K562 (cell line): ENCODE data around the gene PMVK. TPM values are rescaled to one million over a fixed set of nuclear protein-coding genes. Genes with fewer than 3 reads are reported as not detected.

Experiments
- ATAC-seq: fragments of 200-7000 bp; cut with Tn5 transposase; 3 replicates; pipeline ENCODE4 v1.9.1; 2020; ENCODE audit warnings: moderate library complexity
- BruUV-seq: library from RNA; stranded (reverse); fragments of 400-500 nt; replicated peaks from 2 replicates; lab custom pipeline; 2021; lab: Mats Ljungman, UMichigan
- CTCF ChIA-PET: fragments of 300-600 bp; formaldehyde crosslinking; extraction: SDS; loops from one replicate; lab custom pipeline; 2021; ENCODE audit warnings: low intra/inter-chr PET ratio; lab: Yijun Ruan, JAX
- POLR2A ChIA-PET: fragments of 300-600, 350-650 bp; sonication (Branson Sonifier 250); formaldehyde crosslinking; extraction: SDS; loops from one replicate; lab custom pipeline; 2021; ENCODE audit warnings: antibody characterized with exemption, inconsistent platforms; lab: Yijun Ruan, JAX
- DNase-seq, 4 experiments: peaks; one replicate each; pipeline versions ENCODE4 v3.0.0 to v3.0.0-alpha.2; 2011 to 2018; ENCODE audit warnings: low spot score in 3 of 4, mixed read lengths in 3 of 4; ENCODE audit errors: extremely low read depth in 1 of 4
- FAIRE-seq: peaks from 2 replicates; lab custom pipeline; 2011; peaks lifted over from hg19 to GRCh38; lab: Jason Lieb, UNC
- H2AFZ ChIP-seq: 2 replicates; pipeline ENCODE4 v1.6.0; 2011; ENCODE audit warnings: low read depth, low read length, control low read depth, inconsistent platforms
- H3K27ac ChIP-seq: fragments of 200-600 bp; 3 replicates; pipeline ENCODE4 v1.8.0; 2011; ENCODE audit warnings: low read depth, mild to moderate bottlenecking, control low read depth, inconsistent platforms, low read length, moderate library complexity, mixed read lengths; ENCODE audit errors: extremely low read depth
- H3K27me3 ChIP-seq, 2 experiments: fragments of 300-600 bp in 1 of 2; 2 replicates in 1 of 2; 3 replicates in 1 of 2; pipeline versions ENCODE4 v1.6.0 to v1.8.0; 2011; ENCODE audit warnings: inconsistent platforms in 2 of 2, low read length in 2 of 2, mild to moderate bottlenecking in 1 of 2, mixed read lengths in 1 of 2, moderate library complexity in 1 of 2; ENCODE audit not compliant: control insufficient read depth in 2 of 2, insufficient read depth in 2 of 2
- H3K36me3 ChIP-seq: fragments of 300-600 bp; 3 replicates; pipeline ENCODE4 v1.8.0; 2011; ENCODE audit warnings: mild to moderate bottlenecking, low read length, inconsistent platforms; ENCODE audit not compliant: control insufficient read depth, insufficient read depth
- H3K4me1 ChIP-seq, 2 experiments: fragments of 200-600 bp in 1 of 2; replicated peaks in 1 of 2; 2 replicates in 1 of 2; 3 replicates in 1 of 2; pipeline versions ENCODE4 v1.5.1 to v1.8.0; 2011; ENCODE audit warnings: inconsistent platforms in 2 of 2, low read length in 2 of 2, mild to moderate bottlenecking in 1 of 2, mixed read lengths in 1 of 2, moderate library complexity in 1 of 2; ENCODE audit not compliant: control insufficient read depth in 2 of 2, insufficient read depth in 2 of 2
- H3K4me2 ChIP-seq: 2 replicates; pipeline ENCODE4 v1.6.1; 2011; ENCODE audit warnings: low read length, control low read depth, inconsistent platforms, mixed read lengths; ENCODE audit not compliant: insufficient read depth
- H3K4me3 ChIP-seq: fragments of 200-600 bp; sonication (generic), shearing (Covaris generic); 2 replicates; pipeline ENCODE4 v1.5.1; 2016; ENCODE audit warnings: control low read depth, inconsistent platforms
- H3K79me2 ChIP-seq: fragments of 200-600 bp; 3 replicates; pipeline ENCODE4 v1.8.0; 2011; ENCODE audit warnings: low read length, inconsistent platforms; ENCODE audit not compliant: control insufficient read depth, insufficient read depth
- H3K9ac ChIP-seq, 2 experiments: 2 replicates each; pipeline versions ENCODE4 v1.6.0 to v1.6.1; 2011; ENCODE audit warnings: low read depth in 2 of 2, low read length in 2 of 2, control low read depth in 1 of 2, inconsistent platforms in 1 of 2, mild to moderate bottlenecking in 1 of 2, mixed read lengths in 1 of 2; ENCODE audit not compliant: insufficient read depth in 1 of 2
- H3K9me1 ChIP-seq: one replicate; pipeline ENCODE4 v1.6.0; 2011; ENCODE audit warnings: inconsistent platforms, mild to moderate bottlenecking, low read length, moderate library complexity; ENCODE audit not compliant: control insufficient read depth, insufficient read depth
- H3K9me3 ChIP-seq: replicated peaks from 2 replicates; pipeline ENCODE4 v1.5.1; 2011; ENCODE audit warnings: low read depth, low read length, inconsistent platforms; ENCODE audit not compliant: control insufficient read depth, insufficient read depth
- H4K20me1 ChIP-seq: replicated peaks from 2 replicates; pipeline ENCODE4 v1.6.1; 2011; ENCODE audit warnings: low read length, inconsistent platforms, mixed read lengths; ENCODE audit not compliant: control insufficient read depth, insufficient read depth
- CBFA2T3 ChIP-seq: fragments of 450-650 bp; IDR thresholded peaks from 2 replicates; pipeline ENCODE4 v1.6.1; 2017
- CEBPB ChIP-seq: fragments of 450-650 bp; IDR thresholded peaks from 2 replicates; pipeline ENCODE4 v1.6.1; 2016; ENCODE audit warnings: missing genetic modification characterization, missing compliant biosample characterization
- CEBPG ChIP-seq, 3 experiments: fragments of 200-800 bp in 1 of 3; sonication (Bioruptor generic) in 1 of 3; sonication (generic) in 1 of 3; formaldehyde crosslinking in 1 of 3; IDR thresholded peaks in 2 of 3; conservative IDR thresholded peaks in 1 of 3; 2 replicates each; pipeline versions ENCODE4 v1.6.1 to v1.8.0; 2016 to 2022; ENCODE audit warnings: missing compliant biosample characterization in 2 of 3, missing genetic modification characterization in 2 of 3, mild to moderate bottlenecking in 1 of 3, missing genetic modification reagents in 1 of 3
- CXXC5 ChIP-seq: fragments of 250-450 bp; sonication (Bioruptor Pico); IDR thresholded peaks from 2 replicates; pipeline ENCODE4 v1.8.0; 2022; ENCODE audit warnings: inconsistent platforms, mild to moderate bottlenecking, moderate library complexity
- FOXK1 ChIP-seq: sonication (generic); formaldehyde crosslinking; IDR thresholded peaks from 2 replicates; pipeline ENCODE4 v1.8.0; 2022; ENCODE audit warnings: missing genetic modification reagents, mild to moderate bottlenecking, borderline replicate concordance
- HNRNPK ChIP-seq: fragments of 200-400 bp; formaldehyde crosslinking; IDR thresholded peaks from one replicate; pipeline ENCODE4 v1.6.1; 2018; ENCODE audit warnings: mild to moderate bottlenecking, low read depth, low read length; ENCODE audit not compliant: poor library complexity, severe bottlenecking
- MEF2A ChIP-seq: IDR thresholded peaks from 2 replicates; pipeline ENCODE4 v1.6.1; 2011; ENCODE audit warnings: low read depth, mild to moderate bottlenecking, low read length, moderate library complexity; ENCODE audit not compliant: control insufficient read depth
- MXI1 ChIP-seq: IDR thresholded peaks from 2 replicates; pipeline ENCODE4 v1.6.1; 2011; ENCODE audit warnings: low read depth, mild to moderate bottlenecking, improper control_type of control experiment, low read length
- NCOA1 ChIP-seq: fragments of 450-650 bp; IDR thresholded peaks from 2 replicates; pipeline ENCODE4 v1.6.1; 2016; ENCODE audit warnings: low read depth
- RBM25 ChIP-seq: fragments of 200-400 bp; formaldehyde crosslinking; IDR thresholded peaks from 2 replicates; pipeline ENCODE4 v1.6.1; 2018; ENCODE audit warnings: low read length, low read depth, moderate library complexity; ENCODE audit not compliant: severe bottlenecking
- SMAD3 ChIP-seq: fragments of 450-650 bp; formaldehyde crosslinking; conservative IDR thresholded peaks from 2 replicates; pipeline ENCODE4 v1.4.0; 2020; ENCODE audit warnings: mild to moderate bottlenecking
- ZNF398 ChIP-seq: fragments of 250-450 bp; sonication (Bioruptor Pico); IDR thresholded peaks from 2 replicates; pipeline ENCODE4 v1.8.0; 2021; ENCODE audit warnings: moderate library complexity, mild to moderate bottlenecking, inconsistent platforms
- WGBS: fragments of 100-300 bp; shearing (Covaris generic); methylation state at CpG from one replicate; pipeline ENCODE4 v1.1.6; 2016; ENCODE audit warnings: low coverage, mixed read lengths; ENCODE audit not compliant: insufficient coverage; ENCODE audit errors: missing lambda C conversion rate; 5-methylcytosine and 5-hydroxymethylcytosine counted together
- in situ Hi-C: fragments of 300-500 bp; cut with MboI; formaldehyde crosslinking; loops from 4 replicates; pipeline ENCODE4 v1.15.0; 2018; ENCODE audit warnings: inconsistent platforms, mixed read lengths
- intact Hi-C: fragments of 100-400 bp; cut with micrococcal nuclease; formaldehyde crosslinking; loops from 2 replicates; pipeline ENCODE4 v1.14.2; 2022
- polyA plus RNA-seq, 8 experiments: library from polyadenylated mRNA; depleted of rRNA in 4 of 8; stranded (reverse) in 5 of 8; unstranded in 3 of 8; fragments of >200 nt; fragmentation: Nextera tagmentation in 2 of 8; fragmentation: Illumina TruSeq in 1 of 8; extraction: Ambion mirVana in 2 of 8; extraction: Trizol in 1 of 8; gene quantifications; 2 replicates each; pipeline versions ENCODE4 v1.2.1 to v1.2.3, GENCODE V29; 2011 to 2014; ENCODE audit warnings: inconsistent platforms in 1 of 8, missing spikeins in 1 of 8
- total RNA-seq, 7 experiments: library from RNA; depleted of rRNA in 6 of 7; stranded (reverse); fragments of >200 nt in 6 of 7; fragmentation: Illumina TruSeq in 2 of 7; extraction: Trizol in 2 of 7; gene quantifications; 2 replicates each; pipeline versions ENCODE4 v1.2.1 to v1.2.3, GENCODE V29; 2011 to 2021; ENCODE audit warnings: low replicate concordance in 1 of 7

Gene PMVK
- total and polyA plus RNA-seq, 9 of the 15 experiments (the other 6 are each of a cell fraction or from before 2014, with no cell fraction given): 1.1 to 15.3 (median 6.3) TPM

DNA sequence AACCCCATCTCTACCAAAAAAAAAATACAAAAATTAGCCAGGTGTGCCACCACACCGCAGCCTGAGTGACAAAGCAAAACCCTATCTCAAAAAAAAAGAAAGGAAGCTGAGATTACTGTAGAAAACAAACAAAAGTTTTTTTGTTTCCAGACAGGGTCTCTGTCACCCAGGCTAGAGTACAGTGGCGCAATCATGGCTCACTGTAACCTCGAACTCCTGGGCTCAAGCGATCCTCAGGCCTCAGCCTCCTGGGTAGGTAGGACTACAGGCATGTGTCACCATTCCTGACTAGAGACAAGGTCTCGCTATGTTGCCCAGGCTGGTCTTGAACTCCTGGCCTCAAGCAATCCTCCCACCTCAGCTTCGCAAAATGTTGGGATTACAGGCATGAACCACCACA lies 27.8 kb upstream of the PMVK start:
- no peak overlapping the region for H2AFZ ChIP-seq

GRCh38 chr1:154963643-154964042 lies 27.1 kb upstream of the PMVK start:
- 25% methylated on average over 8 of the region's 8 CpGs for WGBS
- no peak overlapping the region for H3K4me3 ChIP-seq
- H3K27me3 ChIP-seq: no peaks in the 10 kb centered on the region
- CTCF ChIA-PET: no interaction called here
- DNase-seq (peak in 1 of 4 experiments; percentile 70), ATAC-seq (no peak), FAIRE-seq (peak; percentile 86)
- H3K36me3 ChIP-seq: peaks cover 68% of the 10 kb centered on the region; the same call in 2 of the 3 replicates
- no peaks in the 10 kb centered on the region for H4K20me1 ChIP-seq
- POLR2A ChIA-PET: interaction anchor here (0.5 to 7.0 kb wide), 7 partner anchors 10 to 109 kb away, joined by 3 to 80 read pairs (median 4); partner anchors contain the start of genes CKS1B, FLAD1, LENEP and SHC1
- H3K4me1 ChIP-seq: peaks cover 19 to 41% of the 10 kb centered on the region in 2 experiments
- H3K9me1 ChIP-seq: no peaks in the 10 kb centered on the region
- no peaks in the 10 kb centered on the region for H3K9me3 ChIP-seq
- no peak overlapping the region; the same call in 2 of the 3 replicates for H3K27ac ChIP-seq
- H3K9ac ChIP-seq: peak overlapping the region in 1 of 2 experiments; percentile 23; a peak in 1 of 4 replicates
- peaks cover 36% of the 10 kb centered on the region for H3K79me2 ChIP-seq
- no peak overlapping the region for H2AFZ ChIP-seq
- H3K4me2 ChIP-seq: 0 out of 2 replicates have a peak overlapping the region, but pooled peaks have one; percentile 3
- BruUV-seq: no TSS peak
- intact Hi-C loops (loop anchor here (5.0 kb wide), 1 partner anchor 119 kb away; no protein-coding TSS in a partner anchor), in situ Hi-C loops (no loop called here)
- no peak for TF ChIP-seq ZNF398
- TF ChIP-seq NCOA1: 0 out of 2 replicates have a peak, but pooled peaks have one; percentile 48
- TF ChIP-seq RBM25: no peak
- TF ChIP-seq MEF2A: no peak
- TF ChIP-seq CXXC5 (CRISPR knock-in tag): no peak
- TF ChIP-seq MXI1: no peak
- TF ChIP-seq FOXK1 (CRISPR knock-in tag): no peak
- TF ChIP-seq SMAD3 (CRISPR knock-in tag): no peak

More for the DNA sequence above, 27.8 kb upstream of the PMVK start:
- Histone ChIP-seq H3K79me2 (peaks cover 36% of the 10 kb centered on the region), H3K27me3 (no peaks in the 10 kb centered on the region), H3K4me1 (peaks cover 20 to 41% of the 10 kb centered on the region in 2 experiments), H3K27ac (no peak overlapping the region), H4K20me1 (no peaks in the 10 kb centered on the region), H3K36me3 (peaks cover 68% of the 10 kb centered on the region), H3K9ac (peak overlapping the region in 1 of 2 experiments; percentile 39; a peak in 1 of 4 replicates), H3K9me1 (no peaks in the 10 kb centered on the region), H3K9me3 (no peaks in the 10 kb centered on the region), H3K4me3 (no peak overlapping the region), H3K4me2 (no peak overlapping the region)
- intact Hi-C loops (loop anchor here (5.0 kb wide), 1 partner anchor 118 kb away; no protein-coding TSS in a partner anchor), in situ Hi-C loops (no loop called here)
- ChIA-PET POLR2A (interaction anchor here (0.6 to 7.0 kb wide), 9 partner anchors 9 to 48 kb away, joined by 3 to 80 read pairs (median 3); partner anchors contain the start of genes CKS1B, FLAD1, LENEP and PBXIP1), CTCF (no interaction called here)
- TF ChIP-seq HNRNPK: no peak
- TF ChIP-seq CBFA2T3: peak; percentile 23; the same call in 1 of the 2 replicates
- no peak for TF ChIP-seq CEBPG (CRISPR knock-in tag; IDR thresholded peaks at IDR 0.05)
- 0 out of 4 replicates have a peak, but pooled peaks of 1 of the 2 experiments have one; percentile 13 for TF ChIP-seq CEBPG (tag; conservative IDR thresholded peaks at IDR 0.05 in 1 of 2, IDR thresholded peaks at IDR 0.05 in 1 of 2)
- peak; percentile 82 for TF ChIP-seq CEBPB (tag)
- BruUV-seq: no TSS peak
- FAIRE-seq: no peak
- 52% methylated on average over 6 of the region's 6 CpGs for WGBS
- no peak for ATAC-seq
- no peak for DNase-seq
